Fibroblast of villous mesenchyme (primary cell): Measurements from ENCODE around the gene CDH16. TPM values are rescaled to one million over a fixed set of nuclear protein-coding genes. Genes with fewer than 3 reads are reported as not detected.
"Not testable (repeated sequence)": the region's sequence is repeated elsewhere in the genome, so short reads cannot be mapped to it uniquely, and the experiment has no call there.

Source experiments
- DNase-seq: peaks from one replicate; pipeline ENCODE4 v3.0.0-alpha.2; 2010; ENCODE audit warnings: low read depth
- H3K4me3 ChIP-seq: 2 replicates; pipeline ENCODE4 v1.5.1; 2011; ENCODE audit warnings: low read depth, mild to moderate bottlenecking, low read length
- CTCF ChIP-seq: IDR thresholded peaks from 2 replicates; pipeline ENCODE4 v1.5.1; 2012; ENCODE audit warnings: low read depth, mild to moderate bottlenecking, low read length; ENCODE audit not compliant: insufficient read depth
- total RNA-seq: library from RNA; depleted of rRNA; stranded (reverse); fragments of >200 nt; gene quantifications from 2 replicates; pipeline ENCODE4 v1.2.3, GENCODE V29; 2012

Gene CDH16
- total RNA-seq, 1 donor = not detected

DNA sequence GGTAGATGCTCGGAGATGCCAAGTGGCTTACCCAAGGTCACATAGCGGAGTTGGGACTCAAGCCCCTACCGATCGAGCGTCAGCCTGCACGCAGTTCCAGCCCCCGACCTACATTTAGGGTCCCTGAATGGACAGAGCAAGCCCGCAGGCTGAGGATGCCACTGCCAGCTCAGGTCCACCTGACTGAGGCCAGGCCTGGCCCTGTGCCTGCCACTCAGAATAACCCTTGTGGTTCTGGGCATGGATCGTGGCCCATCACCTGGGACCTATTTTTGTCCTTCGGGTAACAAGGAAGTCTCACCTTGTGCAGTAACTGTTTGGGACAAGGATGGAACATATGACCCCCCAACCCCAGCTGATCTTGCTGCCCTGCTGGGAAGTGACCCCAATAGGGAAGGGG is 17.1 kb downstream of the CDH16 start:
- H3K4me3 ChIP-seq = no peak overlapping the region
- TF ChIP-seq CTCF = no peak
- DNase-seq = no peak

- H3K4me3 ChIP-seq = no peak overlapping the region
- no peak for TF ChIP-seq CTCF
- DNase-seq = no peak
These were observed 17.8 kb downstream of the CDH16 start for GRCh38 chr16:66900721-66901441.

- no peak overlapping the region for H3K4me3 ChIP-seq
- no peak for TF ChIP-seq CTCF
- peak; percentile 93 for DNase-seq
These were observed 18.6 kb downstream of the CDH16 start for GRCh38 chr16:66899945-66900710.

- H3K4me3 ChIP-seq = no peak overlapping the region
- TF ChIP-seq CTCF = no peak
- DNase-seq = peak; percentile 88
These were observed 19.3 kb downstream of the CDH16 start for GRCh38 chr16:66899310-66899944.

- DNase-seq = no peak
- TF ChIP-seq CTCF = no peak
- H3K4me3 ChIP-seq = no peak overlapping the region
These were observed 19.8 kb downstream of the CDH16 start for GRCh38 chr16:66898933-66899309.

DNA sequence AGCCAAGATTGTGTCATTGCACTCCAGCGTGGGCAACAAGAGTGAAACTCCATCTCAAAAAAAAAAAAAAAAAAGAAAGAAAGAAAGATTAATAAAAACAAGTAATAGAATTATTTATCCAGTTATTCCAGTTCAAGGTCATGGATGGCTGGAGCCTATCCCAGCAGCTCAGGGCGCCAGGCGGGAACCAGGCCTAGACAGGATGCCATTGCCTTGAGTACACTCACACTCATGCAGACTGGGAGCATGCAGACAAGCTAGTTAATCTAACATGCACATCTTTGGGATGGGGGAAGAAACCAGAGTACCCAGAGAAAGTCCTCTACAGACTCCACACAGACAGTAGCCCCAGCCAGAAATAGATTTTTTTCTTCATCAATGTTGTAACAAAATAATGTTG is 20.5 kb downstream of the CDH16 start:
- no peak for TF ChIP-seq CTCF
- no peak overlapping the region for H3K4me3 ChIP-seq
- no peak for DNase-seq

GRCh38 chr16:66896682-66897081 is 22.0 kb downstream of the CDH16 start:
- H3K4me3 ChIP-seq, DNase-seq: not testable (repeated sequence)
